ENCODE data around the gene HAPSTR1.
"Not testable (repeated sequence)": the region's sequence is repeated elsewhere in the genome, so short reads cannot be mapped to it uniquely, and the experiment has no call there.

The HAPSTR1 gene

DNA sequence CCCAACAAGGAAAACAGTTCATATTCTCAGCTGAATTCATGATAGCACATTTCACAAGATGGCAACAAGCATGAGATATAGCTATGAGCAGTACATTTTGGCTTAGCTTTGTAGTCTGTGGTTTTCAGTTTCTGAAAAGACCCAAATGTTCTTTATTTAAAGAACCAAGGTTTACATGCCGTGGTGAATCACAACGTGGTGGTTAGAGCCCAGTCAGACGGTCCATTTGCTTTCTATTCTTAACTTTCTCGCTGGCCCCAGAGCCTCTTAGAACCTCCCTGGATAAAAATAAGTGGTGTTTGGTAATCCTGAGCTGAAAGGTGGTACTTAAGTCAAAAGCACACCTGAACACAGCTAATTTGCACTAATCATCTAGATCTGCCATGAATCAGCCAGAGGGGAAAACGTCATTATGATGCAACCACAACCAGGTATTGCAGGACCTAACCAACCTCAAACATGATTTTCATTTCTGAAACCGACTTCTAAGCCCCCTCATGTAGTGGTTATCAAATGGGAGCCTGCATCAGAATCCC lies 18.6 kb upstream of the HAPSTR1 start:
- no peak for DNase-seq

GRCh38 chr16:9075299-9076071 lies 16.0 kb upstream of the HAPSTR1 start:
- DNase-seq = no peak

DNA sequence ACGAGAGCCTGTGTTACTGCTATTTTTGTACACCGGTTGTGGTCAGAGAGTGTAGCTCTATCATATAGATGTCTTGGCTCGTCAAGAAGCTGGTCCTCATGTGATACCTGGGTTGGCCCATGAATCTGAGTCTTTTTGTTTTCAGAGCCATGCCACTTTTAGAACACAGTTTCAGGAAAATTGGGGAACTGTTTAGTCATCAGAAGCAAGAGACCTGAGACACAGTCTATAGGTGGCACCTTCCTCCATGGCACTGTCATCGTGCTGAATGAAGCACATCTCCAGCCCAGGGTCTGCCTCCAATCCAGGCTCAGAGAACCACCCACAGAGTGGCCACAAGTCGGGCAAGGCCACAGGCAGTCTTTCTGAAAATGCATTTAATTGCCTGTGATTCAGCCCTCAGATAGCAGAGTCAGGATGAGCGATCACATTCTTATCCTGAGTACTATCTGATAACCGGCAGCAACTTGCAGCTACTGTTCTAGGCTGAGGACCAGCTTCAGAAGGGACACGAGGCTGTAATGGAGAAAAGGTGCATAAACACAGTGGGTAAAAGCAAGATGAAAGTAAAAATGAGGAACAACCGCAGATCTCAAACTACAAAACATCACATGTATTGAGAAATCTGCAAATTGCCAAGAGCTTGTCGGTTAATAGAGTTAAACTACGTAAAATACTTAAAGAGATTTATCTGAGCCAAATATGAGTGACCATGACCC lies 14.2 kb upstream of the HAPSTR1 start:
- no peak for DNase-seq

DNA sequence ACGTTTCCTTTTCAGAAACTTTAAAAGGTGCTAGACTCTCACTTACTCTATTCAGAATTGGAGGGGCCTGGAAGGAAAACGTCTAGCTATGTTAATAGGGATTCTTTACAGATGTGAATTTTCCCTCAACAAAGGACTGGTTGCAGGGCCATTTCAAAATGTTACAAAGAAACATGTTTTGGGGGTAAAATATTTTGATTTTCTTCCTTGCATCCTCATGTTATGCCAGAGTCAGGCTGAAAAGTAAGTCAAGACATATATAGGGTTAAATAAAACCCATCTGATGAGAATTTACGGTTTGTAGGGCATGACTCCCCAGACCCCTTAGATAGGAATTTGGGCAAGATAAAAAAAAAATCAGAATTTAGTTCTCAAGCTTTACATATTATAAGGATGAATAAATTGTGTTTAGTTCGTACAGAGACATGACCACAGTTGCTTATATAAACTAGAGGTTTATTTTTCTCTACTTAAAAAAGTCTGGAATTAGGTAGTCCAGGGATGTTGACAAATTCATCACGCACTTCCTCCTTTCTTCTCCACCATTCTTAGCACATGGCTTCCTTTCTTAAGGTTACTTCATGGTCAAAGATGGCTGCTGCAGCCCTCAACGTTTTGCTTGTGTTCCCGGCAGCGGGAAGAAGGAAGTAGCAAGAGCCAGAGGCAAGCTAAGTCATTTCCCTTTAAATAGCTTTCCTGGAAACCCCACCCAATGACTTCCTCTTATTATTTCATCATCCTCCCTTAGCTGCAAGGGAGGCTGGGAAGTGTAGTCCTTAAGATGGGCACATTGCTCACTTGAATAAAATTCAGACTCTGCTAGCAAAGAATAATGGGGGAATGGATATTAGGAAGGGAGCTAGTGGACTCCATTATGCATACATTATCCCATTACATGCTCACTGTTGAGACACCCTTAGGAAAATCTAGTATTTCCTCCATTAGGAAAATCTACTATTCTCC lies 12.7 kb upstream of the HAPSTR1 start:
- DNase-seq = not testable (repeated sequence)

DNA sequence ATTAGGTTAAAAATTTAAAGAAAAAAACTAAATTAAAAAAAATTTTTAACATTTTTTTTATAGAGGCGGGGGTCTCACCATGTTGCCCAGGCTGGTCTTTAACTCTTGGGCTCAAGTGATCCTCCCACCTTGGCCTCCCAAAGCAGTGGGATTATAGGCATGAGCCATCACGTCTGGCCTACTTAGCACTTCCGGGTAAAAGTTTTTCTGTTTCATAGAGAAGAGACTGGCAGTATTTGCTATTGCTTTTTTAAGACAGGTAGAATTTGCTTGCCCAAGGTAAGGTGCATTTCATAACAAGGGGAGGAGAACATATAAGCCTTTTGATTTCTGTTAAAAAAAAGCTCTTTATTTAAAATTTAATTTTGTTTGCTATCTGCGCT lies 12.0 kb upstream of the HAPSTR1 start:
- no peak for DNase-seq

GRCh38 chr16:9081158-9081557 lies 10.3 kb upstream of the HAPSTR1 start:
- no peak for DNase-seq

DNA sequence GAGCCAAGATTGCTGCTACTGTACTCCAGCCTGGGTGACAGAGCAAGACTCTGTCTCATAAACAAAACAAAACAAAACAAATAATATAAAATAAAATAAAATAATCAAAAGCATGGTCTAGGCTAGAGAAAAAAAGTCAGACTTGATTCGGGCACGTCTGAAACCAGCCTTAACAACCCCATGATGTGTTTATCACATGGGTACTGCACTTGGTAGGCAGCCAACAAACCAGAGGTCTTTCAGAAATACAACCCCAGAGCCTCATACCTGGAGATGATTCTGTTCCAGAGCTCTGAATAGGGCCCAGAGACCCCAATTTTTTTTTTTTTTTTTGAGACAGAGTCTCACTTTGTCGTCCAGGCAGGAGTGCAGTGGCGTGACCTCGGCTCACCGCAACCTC lies 9.6 kb upstream of the HAPSTR1 start:
- DNase-seq = no peak

- no peak for DNase-seq
These were observed 9.0 kb upstream of the HAPSTR1 start for GRCh38 chr16:9082422-9082821.

DNA sequence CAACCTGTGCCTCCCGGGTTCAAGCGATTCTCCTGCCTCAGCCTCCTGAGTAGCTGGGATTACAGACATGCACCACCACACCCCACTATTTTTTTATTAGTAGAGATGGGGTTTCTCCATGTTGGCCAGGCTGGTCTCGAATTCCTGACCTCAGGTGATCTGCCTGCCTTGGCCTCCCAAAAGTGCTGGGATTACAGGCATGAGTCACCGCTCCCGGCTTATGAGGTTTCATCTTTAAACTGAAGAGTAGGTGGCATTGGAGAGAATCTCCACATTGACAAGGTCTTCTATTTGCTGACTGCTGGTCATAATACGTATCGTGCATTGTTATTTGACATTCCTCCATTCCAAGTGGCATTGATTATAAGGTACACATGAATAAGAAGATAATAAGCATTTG lies 3.7 kb upstream of the HAPSTR1 start:
- DNase-seq = not testable (repeated sequence)

DNA sequence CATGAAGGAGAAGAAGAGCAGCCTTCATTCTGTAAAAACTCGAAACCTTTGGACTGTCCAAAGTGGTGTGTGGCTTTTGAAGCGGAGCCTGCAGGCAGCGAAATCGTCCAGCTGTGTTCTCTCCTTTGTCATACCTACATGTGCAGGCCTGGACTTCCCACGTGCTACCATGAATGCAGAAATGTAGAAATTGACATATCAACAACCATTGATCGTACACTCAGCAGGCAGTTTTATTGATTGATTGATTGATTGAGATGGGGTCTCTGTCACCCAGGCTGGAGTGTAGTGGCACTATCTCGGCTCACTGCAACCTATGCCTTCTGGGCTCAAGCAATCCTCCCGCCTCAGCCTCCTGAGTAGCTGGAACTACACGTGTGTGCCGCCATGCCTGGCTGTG lies 2.6 kb upstream of the HAPSTR1 start:
- DNase-seq = no peak

DNA sequence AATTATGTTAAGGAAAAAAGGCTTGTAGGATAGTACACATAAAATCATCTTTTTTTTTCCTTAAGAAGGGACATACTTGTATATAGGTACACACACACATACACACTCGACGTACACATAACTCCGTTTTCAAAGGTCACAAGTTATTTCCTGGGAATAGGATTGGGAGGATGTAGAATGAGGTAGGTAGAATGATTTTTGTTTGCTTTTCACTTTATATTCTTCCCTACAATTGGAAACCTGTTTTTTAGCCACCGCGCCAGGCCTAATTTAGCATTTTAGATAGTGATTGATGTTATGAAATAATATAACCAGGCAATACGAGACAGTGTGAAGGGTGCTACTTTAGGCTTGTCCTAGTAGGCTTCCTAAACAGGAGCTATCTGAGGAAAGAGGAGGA lies 1.8 kb upstream of the HAPSTR1 start:
- no peak for DNase-seq

- DNase-seq = peak; percentile 20
These were observed 1.1 kb upstream of the HAPSTR1 start for GRCh38 chr16:9090101-9090959.

DNA sequence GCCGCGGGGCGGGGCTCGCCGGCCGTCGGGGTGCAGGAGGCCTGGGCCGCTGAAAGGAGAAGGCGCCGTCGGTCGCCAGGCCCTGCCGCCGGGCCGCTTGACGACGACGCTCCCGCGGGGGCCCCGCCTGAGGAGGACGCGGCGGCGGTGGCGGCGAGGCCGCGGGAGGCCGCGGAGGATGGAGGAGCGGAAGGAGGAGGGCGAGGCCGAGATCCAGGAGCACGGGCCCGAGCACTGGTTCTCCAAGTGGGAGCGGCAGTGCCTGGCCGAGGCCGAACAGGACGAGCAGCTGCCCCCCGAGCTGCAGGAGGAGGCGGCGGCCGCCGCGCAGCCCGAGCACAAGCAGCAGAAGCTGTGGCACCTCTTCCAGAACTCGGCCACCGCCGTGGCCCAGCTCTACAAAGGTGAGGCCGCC lies 430 bp downstream of the HAPSTR1 start:
- DNase-seq = peak; percentile 41

DNA sequence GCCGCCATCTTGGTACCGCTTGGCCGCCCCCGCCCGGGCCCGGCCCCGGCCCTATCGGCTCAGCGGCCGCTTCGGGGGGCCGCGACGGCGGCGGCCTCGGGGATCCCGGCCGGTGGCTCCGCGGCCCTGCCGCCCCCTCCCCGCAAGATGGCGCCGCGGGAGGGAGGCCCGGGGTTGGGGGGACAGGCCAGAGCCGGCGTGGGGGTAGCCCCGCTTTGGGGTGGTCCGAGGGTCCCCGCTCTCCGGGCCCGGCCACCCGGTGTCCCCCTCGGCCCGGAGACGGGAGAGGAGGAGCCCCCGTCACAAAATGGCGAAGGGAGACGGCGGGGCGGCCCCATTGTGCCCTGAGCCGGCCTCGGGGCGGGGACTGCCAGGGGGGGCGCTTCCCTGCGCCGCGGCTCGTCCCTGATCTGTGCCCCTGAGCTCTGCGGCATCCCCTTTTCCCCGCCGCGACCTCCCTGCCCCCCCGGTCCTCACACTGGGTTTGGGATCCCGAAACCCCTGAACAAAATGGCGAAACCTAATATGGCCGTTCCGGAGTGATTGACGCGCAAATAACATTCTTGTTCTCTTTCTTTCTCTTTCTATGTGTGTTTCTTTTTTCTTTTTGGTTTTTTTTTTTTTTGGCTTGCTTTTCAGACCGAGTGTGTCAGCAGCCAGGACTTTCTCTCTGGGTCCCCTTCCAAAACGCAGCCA lies 986 bp downstream of the HAPSTR1 start:
- peak; percentile 52 for DNase-seq

DNA sequence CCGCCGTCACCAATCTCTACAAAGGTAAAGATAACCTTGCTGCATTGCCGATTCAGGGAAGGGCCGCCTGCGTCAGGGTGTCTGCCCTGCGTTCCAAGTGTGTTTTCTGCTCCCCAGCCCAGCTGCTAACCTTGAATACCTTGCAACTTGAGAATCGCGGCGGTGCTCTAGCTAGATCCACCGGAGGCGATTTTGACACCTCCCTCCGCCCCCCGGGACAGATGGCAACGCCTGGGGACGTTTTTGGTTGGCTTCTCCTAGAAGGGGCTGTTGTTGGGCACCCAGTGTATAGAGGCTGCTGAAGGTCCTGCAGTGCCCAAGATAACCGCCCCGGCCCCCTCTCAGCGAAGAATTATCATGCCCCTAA lies 1.5 kb downstream of the HAPSTR1 start:
- DNase-seq = peak; percentile 22

- no peak for DNase-seq
These were observed 2.8 kb downstream of the HAPSTR1 start for GRCh38 chr16:9094011-9094846.

DNA sequence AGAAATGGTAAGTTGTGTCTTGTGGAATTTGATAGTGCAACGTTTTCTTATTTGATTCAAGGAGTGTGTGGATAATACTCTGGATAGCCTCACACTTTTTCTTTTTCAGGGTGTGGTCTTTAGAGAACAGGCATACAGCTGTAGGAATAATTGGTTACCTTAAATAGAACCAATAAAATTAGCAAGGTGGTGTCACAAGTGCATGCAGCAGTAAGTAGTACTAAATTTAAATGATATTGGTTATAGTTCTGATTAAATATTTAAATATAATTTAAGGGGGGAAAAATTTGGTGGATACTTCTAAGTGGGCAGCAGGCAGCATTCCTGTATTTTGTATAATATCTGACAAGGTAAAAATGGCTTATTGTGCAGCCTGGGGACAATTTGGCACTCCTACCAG lies 3.7 kb downstream of the HAPSTR1 start:
- no peak for DNase-seq

DNA sequence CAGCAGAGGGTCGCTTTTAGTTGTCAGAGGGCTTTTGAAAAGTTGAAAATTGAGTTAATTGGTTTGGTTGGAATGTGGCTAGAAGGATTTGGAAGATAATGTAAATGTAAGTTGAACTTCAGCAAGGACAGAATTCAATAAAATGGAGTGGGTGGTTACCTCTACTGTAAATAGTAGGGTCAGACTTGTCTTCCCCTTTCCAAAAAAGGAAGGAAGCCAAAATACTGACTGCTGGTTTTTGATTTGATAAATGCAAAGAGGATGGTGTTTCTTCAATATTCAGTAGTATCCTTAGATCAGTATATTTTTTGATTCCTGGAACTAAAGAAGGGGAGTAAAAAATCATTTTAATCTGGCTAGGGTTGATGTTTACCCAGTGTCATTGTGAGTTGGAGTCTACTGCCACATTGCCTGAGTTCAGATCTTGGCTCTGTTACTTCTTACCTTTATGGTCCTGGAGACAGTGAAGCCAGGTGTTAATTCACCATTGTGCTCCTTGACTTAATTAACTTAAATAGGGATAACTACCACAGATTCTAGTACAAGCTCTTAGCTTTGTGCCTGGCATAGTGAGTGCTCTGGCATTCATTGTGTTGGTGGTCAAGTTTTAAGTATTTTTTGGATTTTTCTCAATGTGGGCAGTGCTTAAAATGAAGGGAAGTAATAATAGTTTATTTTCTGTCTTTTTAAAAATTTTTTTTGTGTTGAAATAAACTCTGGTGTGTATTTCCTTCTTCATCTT lies 4.4 kb downstream of the HAPSTR1 start:
- DNase-seq = no peak

- DNase-seq = no peak
These were observed 5.0 kb downstream of the HAPSTR1 start for GRCh38 chr16:9096416-9096952.

Data from activated CD4-positive, alpha-beta T cell treated with anti-CD3 and anti-CD28 coated beads, Interleukin-2, amount 50 U/mL, for 1 hour (primary cell).